ENCODE measurements around the gene CACNA2D2.

CACNA2D2 gene

GRCh38 chr3:50324351-50325112 is 178.9 kb downstream of the CACNA2D2 start:
- DNase-seq: peak; percentile 40

- no peak for DNase-seq
Observed at GRCh38 chr3:50323614-50324199, 179.7 kb downstream of the CACNA2D2 start.

- DNase-seq: no peak
Observed at GRCh38 chr3:50323092-50323600, 180.3 kb downstream of the CACNA2D2 start.

- no peak for DNase-seq
Observed at GRCh38 chr3:50322386-50323091, 180.9 kb downstream of the CACNA2D2 start, which contains the start of gene HYAL2. Gene HYAL2, minus strand, starts transcription at chr3:50322745. Its CDS starts 2,256 bp downstream, at chr3:50320489.

GRCh38 chr3:50322115-50322385 is 181.4 kb downstream of the CACNA2D2 start:
- DNase-seq: no peak

- DNase-seq: peak; percentile 74
Observed at GRCh38 chr3:50321336-50322114, 181.9 kb downstream of the CACNA2D2 start.

GRCh38 chr3:50320853-50321335 is 182.5 kb downstream of the CACNA2D2 start:
- DNase-seq: peak; percentile 55

GRCh38 chr3:50319894-50320625 is 183.4 kb downstream of the CACNA2D2 start:
- no peak for DNase-seq

GRCh38 chr3:50319181-50319893 is 184.1 kb downstream of the CACNA2D2 start:
- no peak for DNase-seq

- DNase-seq: no peak
Observed at GRCh38 chr3:50318615-50319014, 184.8 kb downstream of the CACNA2D2 start.

GRCh38 chr3:50318163-50318562 is 185.3 kb downstream of the CACNA2D2 start:
- DNase-seq: no peak

GRCh38 chr3:50317300-50317699 is 186.1 kb downstream of the CACNA2D2 start:
- no peak for DNase-seq

GRCh38 chr3:50316657-50317242 is 186.7 kb downstream of the CACNA2D2 start:
- DNase-seq: peak; percentile 14

GRCh38 chr3:50314816-50315215 is 188.6 kb downstream of the CACNA2D2 start:
- DNase-seq: no peak

GRCh38 chr3:50314342-50314741 is 189.1 kb downstream of the CACNA2D2 start:
- DNase-seq: no peak
